Neuronal stem cell (in vitro differentiated cells): Measurements from ENCODE around the gene SPATA9.

Source experiments
- DNase-seq: peaks from one replicate; pipeline ENCODE4 v3.0.0-alpha.2; 2013; ENCODE audit warnings: low spot score
- H2AFZ ChIP-seq: one replicate; pipeline ENCODE4 v1.6.1; 2013; ENCODE audit warnings: mild to moderate bottlenecking, low read length, inconsistent platforms
- H2AK5ac ChIP-seq: 2 replicates; pipeline ENCODE4 v1.6.1; 2013; ENCODE audit warnings: low read depth, mild to moderate bottlenecking, inconsistent platforms, low read length, moderate library complexity, mixed read lengths
- H2BK120ac ChIP-seq: 2 replicates; pipeline ENCODE4 v1.6.1; 2013; ENCODE audit warnings: low read depth, mild to moderate bottlenecking, inconsistent platforms, low read length, moderate library complexity, mixed read lengths
- H2BK12ac ChIP-seq: one replicate; pipeline ENCODE4 v1.6.1; 2013; ENCODE audit warnings: low read length, inconsistent platforms
- H2BK15ac ChIP-seq: 2 replicates; pipeline ENCODE4 v1.6.1; 2013; ENCODE audit warnings: mild to moderate bottlenecking, low read length, inconsistent platforms, mixed read lengths
- H2BK5ac ChIP-seq: one replicate; pipeline ENCODE4 v1.6.1; 2013; ENCODE audit warnings: inconsistent platforms, mild to moderate bottlenecking, low read length, moderate library complexity
- H3K14ac ChIP-seq: one replicate; pipeline ENCODE4 v1.6.1; 2013; ENCODE audit warnings: low read length, inconsistent platforms
- H3K18ac ChIP-seq: 2 replicates; pipeline ENCODE4 v1.6.1; 2013; ENCODE audit warnings: low read length, inconsistent platforms
- H3K23ac ChIP-seq: 2 replicates; pipeline ENCODE4 v1.6.1; 2013; ENCODE audit warnings: low read depth, mild to moderate bottlenecking, mixed read lengths, low read length, inconsistent platforms; ENCODE audit not compliant: poor library complexity
- H3K27ac ChIP-seq: replicated peaks from 3 replicates; pipeline ENCODE4 v1.5.1; 2013; ENCODE audit warnings: low read length, inconsistent platforms
- H3K27me3 ChIP-seq, 3 experiments: 2 replicates each; pipeline ENCODE4 v1.6.1; 2013; ENCODE audit warnings: low read length in 3 of 3, mild to moderate bottlenecking in 2 of 3, inconsistent platforms in 1 of 3, low read depth in 1 of 3, mixed read lengths in 1 of 3, moderate library complexity in 1 of 3; ENCODE audit not compliant: control insufficient read depth in 3 of 3, insufficient read depth in 3 of 3
- H3K36me3 ChIP-seq, 2 donors: replicated peaks in 1 of 2; 2 replicates each; pipeline ENCODE4 v1.6.1; 2013; ENCODE audit warnings: low read length in 2 of 2; ENCODE audit not compliant: control insufficient read depth in 2 of 2, insufficient read depth in 2 of 2
- H3K4ac ChIP-seq: 2 replicates; pipeline ENCODE4 v1.6.1; 2013; ENCODE audit warnings: inconsistent platforms, mild to moderate bottlenecking, low read length, moderate library complexity
- H3K4me1 ChIP-seq, 2 donors: 1 replicate in 1 of 2; 2 replicates in 1 of 2; pipeline ENCODE4 v1.6.1; 2013; ENCODE audit warnings: low read length in 2 of 2, low read depth in 1 of 2; ENCODE audit not compliant: control insufficient read depth in 2 of 2, insufficient read depth in 1 of 2
- H3K4me2 ChIP-seq: one replicate; pipeline ENCODE4 v1.6.1; 2013; ENCODE audit warnings: mild to moderate bottlenecking, low read length, inconsistent platforms; ENCODE audit not compliant: insufficient read depth, poor library complexity, severe bottlenecking
- H3K4me3 ChIP-seq, 2 donors: 2 replicates each; pipeline ENCODE4 v1.5.1; 2013; ENCODE audit warnings: low read length in 2 of 2, mild to moderate bottlenecking in 2 of 2, inconsistent platforms in 1 of 2, moderate library complexity in 1 of 2
- H3K79me1 ChIP-seq: one replicate; pipeline ENCODE4 v1.6.1; 2013; ENCODE audit warnings: low read depth, mild to moderate bottlenecking, inconsistent platforms, low read length, moderate library complexity
- H3K9ac ChIP-seq: one replicate; pipeline ENCODE4 v1.6.1; 2013; ENCODE audit warnings: mild to moderate bottlenecking, low read depth, low read length, inconsistent platforms; ENCODE audit not compliant: poor library complexity
- H3K9me3 ChIP-seq, 2 donors: replicated peaks in 1 of 2; 2 replicates each; pipeline versions ENCODE3 to v1.6.1; 2013; ENCODE audit warnings: low read length in 2 of 2, mild to moderate bottlenecking in 2 of 2, inconsistent platforms in 1 of 2, low read depth in 1 of 2, mixed read lengths in 1 of 2, moderate library complexity in 1 of 2; ENCODE audit not compliant: control insufficient read depth in 2 of 2, insufficient read depth in 1 of 2
- H4K8ac ChIP-seq: one replicate; pipeline ENCODE4 v1.6.1; 2013; ENCODE audit warnings: low read depth, mild to moderate bottlenecking, inconsistent platforms, low read length, moderate library complexity
- H4K91ac ChIP-seq: one replicate; pipeline ENCODE4 v1.6.1; 2013; ENCODE audit warnings: low read length, low read depth, mild to moderate bottlenecking, inconsistent platforms; ENCODE audit not compliant: poor library complexity
- WGBS, 2 donors: extraction: QIAGEN DNeasy Blood & Tissue Kit; methylation state at CpG; one replicate each; pipeline ENCODE4 v1.1.7; 2013; ENCODE audit warnings: missing lambda C conversion rate in 2 of 2, mixed read lengths in 1 of 2; ENCODE audit not compliant: insufficient read length in 2 of 2, insufficient replicate concordance in 1 of 2; ENCODE audit errors: extremely low coverage in 2 of 2; 5-methylcytosine and 5-hydroxymethylcytosine counted together

Gene SPATA9

DNA sequence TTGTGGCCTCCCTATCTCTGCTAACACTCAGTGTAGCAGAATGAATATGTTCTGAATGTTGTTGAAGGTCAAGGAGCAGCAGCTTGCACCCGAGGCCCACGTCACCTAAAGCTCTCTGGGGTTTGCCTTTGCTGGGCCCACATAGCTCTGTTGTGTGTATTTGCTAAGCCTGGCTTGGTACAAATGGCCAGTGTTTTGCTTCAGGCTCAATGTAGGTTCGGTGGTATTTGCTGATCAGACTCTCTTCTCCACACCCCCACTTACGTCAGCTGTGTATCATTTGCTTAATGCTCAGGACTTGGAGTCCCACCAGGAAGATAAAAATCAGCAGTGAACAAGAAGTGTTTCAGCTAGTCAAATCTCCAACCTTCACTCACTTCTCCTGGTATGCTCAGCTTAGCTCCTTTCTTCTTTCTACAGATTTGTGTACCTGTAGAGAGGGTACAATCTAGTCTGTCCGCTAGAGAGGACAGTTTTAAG, 41.0 kb downstream of the SPATA9 start:
- Histone ChIP-seq H2AK5ac (no peak overlapping the region), H4K8ac (no peak overlapping the region), H3K23ac (no peak overlapping the region), H2BK5ac (no peak overlapping the region), H2AFZ (no peak overlapping the region), H3K18ac (no peak overlapping the region), H2BK120ac (no peak overlapping the region), H3K4me3 (no peak overlapping the region), H2BK12ac (no peak overlapping the region), H3K4ac (no peak overlapping the region), H3K36me3 (no peaks in the 10 kb centered on the region), H4K91ac (no peak overlapping the region), H3K27me3 (peaks cover 0 to 27% (median 2%) of the 10 kb centered on the region in 3 experiments), H3K4me1 (no peaks in the 10 kb centered on the region), H3K14ac (no peak overlapping the region), H3K27ac (no peak overlapping the region), H3K9ac (no peak overlapping the region), H3K79me1 (no peaks in the 10 kb centered on the region), H3K9me3 (peaks cover 0 to 4% of the 10 kb centered on the region in 2 donors), H2BK15ac (no peak overlapping the region), H3K4me2 (no peak overlapping the region)
- no peak for DNase-seq
- no CpG with 5 or more reads among the region's 5 CpGs for WGBS, 2 donors

DNA sequence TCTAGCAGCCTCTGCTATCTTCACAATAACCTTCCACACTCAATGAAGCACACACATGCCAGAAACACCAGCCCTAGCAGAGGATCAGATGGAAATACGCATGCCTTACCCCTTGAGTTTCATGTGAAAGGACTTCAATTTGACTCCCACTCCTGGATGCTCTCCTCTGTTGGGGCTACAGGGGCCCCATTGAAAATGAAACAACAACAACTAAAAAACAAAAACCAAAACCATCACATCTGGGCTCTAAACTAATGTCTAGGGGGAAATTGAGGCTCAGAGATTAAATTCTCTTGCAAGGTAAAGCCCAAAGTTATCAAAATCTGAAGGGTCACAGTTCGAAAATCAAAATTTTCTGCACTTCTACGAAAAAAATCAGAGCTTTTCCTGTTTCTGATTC, 44.2 kb downstream of the SPATA9 start:
- peaks cover 0 to 4% of the 10 kb centered on the region in 2 donors for H3K9me3 ChIP-seq
- no peak overlapping the region for H3K4ac ChIP-seq
- no peak overlapping the region for H2BK12ac ChIP-seq
- H3K27ac ChIP-seq = no peak overlapping the region
- H3K4me1 ChIP-seq = no peaks in the 10 kb centered on the region
- no peak overlapping the region for H2BK5ac ChIP-seq
- no peak overlapping the region for H3K14ac ChIP-seq
- no peak overlapping the region for H3K23ac ChIP-seq
- no CpG with 5 or more reads among the region's 3 CpGs for WGBS, 2 donors
- no peak overlapping the region for H2BK120ac ChIP-seq
- H2BK15ac ChIP-seq = no peak overlapping the region
- no peak for DNase-seq
- no peak overlapping the region for H4K8ac ChIP-seq
- H3K9ac ChIP-seq = no peak overlapping the region
- H3K79me1 ChIP-seq = no peaks in the 10 kb centered on the region
- no peak overlapping the region for H3K4me2 ChIP-seq
- H3K4me3 ChIP-seq = no peak overlapping the region
- no peak overlapping the region for H2AFZ ChIP-seq
- H2AK5ac ChIP-seq = no peak overlapping the region
- no peak overlapping the region for H3K18ac ChIP-seq
- peaks cover 0 to 27% (median 2%) of the 10 kb centered on the region in 3 experiments for H3K27me3 ChIP-seq
- no peaks in the 10 kb centered on the region for H3K36me3 ChIP-seq
- H4K91ac ChIP-seq = no peak overlapping the region

DNA sequence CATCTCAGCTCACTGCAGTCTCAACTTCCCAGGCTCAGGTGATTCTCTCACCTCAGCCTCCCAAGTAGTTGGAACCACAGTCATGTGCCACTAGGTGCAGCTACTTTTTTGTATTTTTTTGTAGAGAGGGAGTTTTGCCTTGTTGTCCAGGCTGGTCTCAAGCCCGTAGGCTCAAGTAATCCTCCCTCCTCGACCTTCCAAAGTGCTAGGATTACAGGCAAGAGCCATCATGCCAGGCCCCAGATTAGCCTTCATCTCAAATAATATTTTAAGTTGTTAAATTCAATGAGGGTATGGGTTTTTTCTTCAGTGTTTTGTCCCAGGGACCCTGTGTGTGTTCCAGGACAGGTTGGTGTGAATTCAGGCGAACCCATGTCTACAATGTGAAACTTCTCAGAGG, 48.7 kb downstream of the SPATA9 start:
- H3K4me3 ChIP-seq = no peak overlapping the region
- no peak overlapping the region for H4K8ac ChIP-seq

DNA sequence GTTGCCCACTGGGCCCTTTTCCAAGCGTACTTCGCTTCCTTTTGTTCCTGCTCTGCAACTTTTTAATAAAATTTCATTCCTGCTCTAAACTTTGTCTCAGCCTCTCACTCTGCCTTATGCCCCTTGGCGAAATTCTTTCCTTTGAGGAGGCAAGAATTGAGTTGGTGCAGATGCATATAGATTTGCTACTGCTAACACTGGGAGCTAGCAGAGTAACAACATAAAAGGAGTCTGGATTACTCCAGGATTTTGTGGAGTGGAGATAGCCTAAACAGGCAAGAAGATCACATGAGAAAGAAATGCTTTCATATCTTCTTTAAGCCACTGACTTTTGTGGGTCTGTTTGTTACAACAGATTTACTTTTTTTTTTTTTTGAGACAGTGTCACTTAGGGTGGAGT, 49.1 kb downstream of the SPATA9 start:
- H2BK5ac ChIP-seq = no peak overlapping the region
- no peak for DNase-seq
- H2AFZ ChIP-seq = no peak overlapping the region
- H3K4ac ChIP-seq = no peak overlapping the region
- peaks cover 0 to 6% of the 10 kb centered on the region in 2 donors for H3K9me3 ChIP-seq
- no peak overlapping the region for H3K4me2 ChIP-seq
- no peak overlapping the region for H3K9ac ChIP-seq
- H2BK15ac ChIP-seq = no peak overlapping the region
- no peak overlapping the region for H3K27ac ChIP-seq
- no peak overlapping the region for H3K14ac ChIP-seq
- H2BK12ac ChIP-seq = no peak overlapping the region
- no peaks in the 10 kb centered on the region for H3K79me1 ChIP-seq
- H3K27me3 ChIP-seq = peaks cover 0 to 6% (median 2%) of the 10 kb centered on the region in 3 experiments
- no peak overlapping the region for H3K4me3 ChIP-seq
- H4K91ac ChIP-seq = no peak overlapping the region
- no CpG with 5 or more reads among the region's 3 CpGs for WGBS, 2 donors
- H3K36me3 ChIP-seq = no peaks in the 10 kb centered on the region
- no peak overlapping the region for H2BK120ac ChIP-seq
- H3K4me1 ChIP-seq = no peaks in the 10 kb centered on the region
- no peak overlapping the region for H3K18ac ChIP-seq
- H3K23ac ChIP-seq = no peak overlapping the region
- no peak overlapping the region for H4K8ac ChIP-seq
- no peak overlapping the region for H2AK5ac ChIP-seq

More for the DNA sequence above, 48.7 kb downstream of the SPATA9 start:
- H2AFZ ChIP-seq = no peak overlapping the region
- no peak overlapping the region for H3K4ac ChIP-seq
- H2BK12ac ChIP-seq = no peak overlapping the region
- no peak overlapping the region for H3K9ac ChIP-seq
- H3K14ac ChIP-seq = no peak overlapping the region
- no peak overlapping the region for H2BK15ac ChIP-seq
- no peak for DNase-seq
- peaks cover 0 to 2% of the 10 kb centered on the region in 2 donors for H3K9me3 ChIP-seq
- no peak overlapping the region for H3K23ac ChIP-seq
- no peak overlapping the region for H2BK120ac ChIP-seq
- H3K27me3 ChIP-seq = peaks cover 0 to 7% (median 2%) of the 10 kb centered on the region in 3 experiments
- no peak overlapping the region for H3K18ac ChIP-seq
- no peak overlapping the region for H3K4me2 ChIP-seq
- no peak overlapping the region for H4K91ac ChIP-seq
- no CpG with 5 or more reads among the region's 3 CpGs for WGBS, 2 donors
- no peaks in the 10 kb centered on the region for H3K79me1 ChIP-seq
- H3K27ac ChIP-seq = no peak overlapping the region
- no peaks in the 10 kb centered on the region for H3K4me1 ChIP-seq
- H2AK5ac ChIP-seq = no peak overlapping the region
- H2BK5ac ChIP-seq = no peak overlapping the region
- H3K36me3 ChIP-seq = no peaks in the 10 kb centered on the region
